GM18858 (cell line): Measurements from ENCODE around the gene SLC31A2.
"Not testable (repeated sequence)": the region's sequence is repeated elsewhere in the genome, so short reads cannot be mapped to it uniquely, and the experiment has no call there.

ENCODE experiments used
- ATAC-seq: cut with Tn5 transposase; IDR thresholded peaks from one replicate; pipeline ENCODE4 v1.9.1; 2021; ENCODE audit not compliant: unreplicated experiment

SLC31A2 gene

DNA sequence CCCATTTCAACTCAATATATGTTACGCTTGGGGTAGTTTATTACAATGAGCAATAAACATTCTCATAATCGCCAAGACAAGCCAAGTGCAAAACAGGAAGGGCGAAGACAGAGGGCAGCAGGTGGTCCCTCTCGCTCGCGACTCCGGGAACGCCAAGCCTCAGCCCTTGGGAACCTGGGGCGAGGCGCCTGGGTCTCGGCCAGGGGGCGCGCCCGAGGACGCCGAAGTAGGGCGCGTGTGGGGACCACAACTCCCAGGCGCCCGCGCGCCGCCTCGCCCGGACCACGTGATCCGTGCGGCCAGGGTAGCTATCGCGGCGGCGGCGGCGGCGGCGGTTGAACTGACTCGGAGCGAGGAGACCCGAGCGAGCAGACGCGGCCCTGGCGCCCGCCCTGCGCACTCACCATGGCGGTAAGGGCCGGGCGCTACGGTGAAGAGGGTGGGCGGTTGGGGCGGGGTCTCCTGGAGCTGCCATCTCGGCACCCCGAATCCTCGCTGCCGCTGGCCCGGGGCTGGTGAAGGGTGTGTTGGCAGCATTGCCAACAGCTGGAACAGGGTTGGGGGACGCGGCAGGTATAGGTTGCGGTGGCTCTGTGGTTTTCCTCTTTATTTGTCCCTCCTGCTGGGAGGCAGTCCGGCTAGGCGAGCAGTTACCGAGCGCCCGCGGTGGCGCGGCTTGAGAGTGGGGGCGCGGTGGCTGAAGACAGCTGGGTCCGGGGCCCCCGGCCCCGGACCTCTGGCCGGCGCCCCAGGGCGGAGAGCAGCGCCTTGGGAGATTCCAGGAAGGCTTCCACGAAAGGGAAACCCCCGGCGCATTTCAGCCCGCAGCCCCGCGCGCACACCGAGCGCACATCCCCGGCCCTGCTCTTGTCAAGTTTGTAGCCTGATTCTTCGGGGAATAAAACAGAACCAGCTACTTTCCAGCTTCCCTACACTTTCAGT is at the start of gene SLC31A2:
Gene SLC31A2, plus strand, starts transcription at position 338 of the 942 bp plus-strand sequence. Its CDS starts 68 bp downstream, at position 406.
- ATAC-seq: peak; percentile 88

DNA sequence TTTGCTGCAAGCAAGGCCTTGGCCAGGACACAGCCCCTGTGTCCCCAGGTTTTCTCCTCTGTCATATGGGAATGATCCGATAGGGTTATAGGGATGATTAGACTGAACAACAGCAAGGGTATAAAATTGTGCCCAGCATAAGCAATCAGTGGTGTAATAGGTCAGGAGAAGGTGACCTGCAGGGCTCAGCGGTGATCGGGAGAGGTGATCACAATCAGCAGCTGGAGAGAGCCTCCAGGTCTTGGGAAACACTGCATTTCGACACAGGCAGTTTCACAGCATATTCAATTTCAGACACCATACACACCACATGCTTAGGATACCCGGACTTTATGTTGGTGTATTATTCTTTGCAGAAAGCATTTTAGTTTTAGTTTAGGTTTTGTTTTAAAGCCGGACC is 45.5 kb upstream of the SLC31A2 start:
- ATAC-seq: not testable (repeated sequence)

DNA sequence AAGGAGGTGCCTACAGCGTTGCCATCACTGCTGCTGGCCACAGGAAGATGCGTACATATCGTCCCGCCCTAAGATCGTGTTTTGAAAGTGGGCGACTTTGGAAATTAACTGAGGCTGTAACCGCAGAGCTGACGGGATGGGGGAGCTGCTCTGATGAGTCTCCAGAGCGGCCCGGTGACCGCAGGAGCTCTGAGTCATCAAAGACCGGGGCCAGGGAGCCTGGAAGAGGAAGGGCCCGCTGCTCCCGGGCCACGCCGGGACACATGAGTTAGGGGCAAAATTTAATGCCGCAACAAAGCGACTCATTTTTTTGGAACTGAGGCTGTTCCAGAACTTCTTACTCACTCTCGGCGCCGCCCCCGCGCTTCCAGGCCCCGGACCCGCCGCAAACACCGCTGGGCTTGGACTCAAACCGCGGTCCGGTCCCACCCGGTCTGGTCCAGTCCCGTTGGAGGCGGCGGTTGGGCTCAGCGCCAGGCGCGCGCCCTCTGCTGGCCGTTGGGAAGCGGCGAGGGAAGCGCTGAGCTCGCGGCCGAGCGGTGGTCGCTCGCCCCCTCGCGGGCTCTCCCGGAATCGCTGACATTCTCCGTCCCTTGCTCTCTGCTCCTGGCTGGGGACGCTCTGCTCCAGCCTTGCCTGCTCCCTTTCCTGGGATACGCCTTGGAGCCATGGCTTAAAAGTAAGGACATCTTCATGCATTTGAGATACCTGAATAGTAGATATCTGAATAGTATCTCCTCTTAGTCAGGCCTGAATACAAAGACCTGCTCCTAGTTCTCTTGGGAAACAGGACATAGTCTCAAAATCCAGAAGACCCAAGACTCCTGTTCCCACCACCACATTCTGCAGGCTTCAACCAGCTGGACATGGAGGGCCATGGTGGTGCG is 39.5 kb upstream of the SLC31A2 start:
- ATAC-seq: peak; percentile 63

DNA sequence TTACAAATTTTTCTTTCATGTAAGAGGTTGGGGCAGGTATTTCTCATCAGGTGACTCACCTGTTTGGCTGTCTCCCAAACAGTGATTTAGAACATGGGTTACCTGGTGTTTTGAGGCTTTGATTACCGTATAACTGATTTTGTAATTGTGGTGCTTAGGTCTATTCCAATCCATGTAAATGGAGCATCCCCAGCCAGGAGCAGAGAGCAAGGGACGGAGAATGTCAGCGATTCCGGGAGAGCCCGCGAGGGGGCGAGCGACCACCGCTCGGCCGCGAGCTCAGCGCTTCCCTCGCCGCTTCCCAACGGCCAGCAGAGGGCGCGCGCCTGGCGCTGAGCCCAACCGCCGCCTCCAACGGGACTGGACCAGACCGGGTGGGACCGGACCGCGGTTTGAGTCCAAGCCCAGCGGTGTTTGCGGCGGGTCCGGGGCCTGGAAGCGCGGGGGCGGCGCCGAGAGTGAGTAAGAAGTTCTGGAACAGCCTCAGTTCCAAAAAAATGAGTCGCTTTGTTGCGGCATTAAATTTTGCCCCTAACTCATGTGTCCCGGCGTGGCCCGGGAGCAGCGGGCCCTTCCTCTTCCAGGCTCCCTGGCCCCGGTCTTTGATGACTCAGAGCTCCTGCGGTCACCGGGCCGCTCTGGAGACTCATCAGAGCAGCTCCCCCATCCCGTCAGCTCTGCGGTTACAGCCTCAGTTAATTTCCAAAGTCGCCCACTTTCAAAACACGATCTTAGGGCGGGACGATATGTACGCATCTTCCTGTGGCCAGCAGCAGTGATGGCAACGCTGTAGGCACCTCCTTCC is 37.9 kb upstream of the SLC31A2 start:
- ATAC-seq: peak; percentile 51

DNA sequence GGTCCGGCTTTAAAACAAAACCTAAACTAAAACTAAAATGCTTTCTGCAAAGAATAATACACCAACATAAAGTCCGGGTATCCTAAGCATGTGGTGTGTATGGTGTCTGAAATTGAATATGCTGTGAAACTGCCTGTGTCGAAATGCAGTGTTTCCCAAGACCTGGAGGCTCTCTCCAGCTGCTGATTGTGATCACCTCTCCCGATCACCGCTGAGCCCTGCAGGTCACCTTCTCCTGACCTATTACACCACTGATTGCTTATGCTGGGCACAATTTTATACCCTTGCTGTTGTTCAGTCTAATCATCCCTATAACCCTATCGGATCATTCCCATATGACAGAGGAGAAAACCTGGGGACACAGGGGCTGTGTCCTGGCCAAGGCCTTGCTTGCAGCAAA is 32.0 kb upstream of the SLC31A2 start:
- ATAC-seq: not testable (repeated sequence)

DNA sequence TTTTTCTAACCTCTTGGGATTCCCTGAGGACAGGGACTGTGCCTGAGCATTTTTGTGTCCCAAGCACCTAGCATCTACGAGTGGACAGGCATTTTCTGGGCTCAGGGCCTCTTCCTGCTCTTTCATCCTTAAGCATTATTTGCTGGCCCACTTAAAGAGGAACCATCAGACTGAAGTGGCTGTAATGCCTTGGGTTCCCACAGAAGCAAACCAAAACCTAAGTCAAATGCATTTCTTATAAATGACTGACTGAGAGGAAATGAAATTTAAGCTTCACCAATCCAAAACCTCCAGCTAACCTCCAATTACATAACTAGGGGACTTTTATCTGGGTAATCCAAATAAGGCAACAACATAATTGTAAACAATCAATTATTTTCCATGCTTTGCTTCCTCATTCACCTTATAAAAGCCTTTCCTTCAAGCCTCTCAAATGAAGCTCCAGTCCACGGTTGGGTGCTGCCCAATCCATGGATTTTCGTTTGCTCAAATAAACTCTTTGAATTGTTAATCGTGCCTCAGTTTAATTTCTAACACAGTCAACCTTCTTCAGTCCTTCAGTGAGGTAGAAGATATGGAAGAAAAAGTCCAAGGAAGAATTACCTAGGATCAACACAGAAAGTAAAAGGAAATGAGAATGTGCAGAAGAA is 25.3 kb upstream of the SLC31A2 start:
- no peak for ATAC-seq

DNA sequence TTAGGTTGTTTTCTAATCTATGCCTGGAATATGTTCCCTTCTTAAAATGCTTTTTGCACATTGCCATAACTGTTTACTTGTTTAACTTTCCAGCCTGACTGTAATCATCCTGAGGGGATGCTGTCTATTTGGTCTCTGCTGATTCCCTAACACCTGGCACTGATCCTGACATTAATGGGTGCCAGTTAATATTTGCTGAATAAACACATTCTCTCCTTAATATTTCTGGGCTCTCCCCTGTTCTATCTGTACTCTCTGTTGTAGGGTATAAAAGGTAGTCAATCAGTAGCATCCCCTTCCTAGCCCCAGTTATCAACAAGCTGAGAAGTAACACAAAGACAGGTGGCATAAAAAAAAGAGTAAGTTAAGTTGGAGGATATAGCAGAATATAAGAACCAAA is 21.3 kb upstream of the SLC31A2 start:
- ATAC-seq: no peak

- ATAC-seq: no peak
Measured at GRCh38 chr9:113129884-113130283, 20.9 kb upstream of the SLC31A2 start.

DNA sequence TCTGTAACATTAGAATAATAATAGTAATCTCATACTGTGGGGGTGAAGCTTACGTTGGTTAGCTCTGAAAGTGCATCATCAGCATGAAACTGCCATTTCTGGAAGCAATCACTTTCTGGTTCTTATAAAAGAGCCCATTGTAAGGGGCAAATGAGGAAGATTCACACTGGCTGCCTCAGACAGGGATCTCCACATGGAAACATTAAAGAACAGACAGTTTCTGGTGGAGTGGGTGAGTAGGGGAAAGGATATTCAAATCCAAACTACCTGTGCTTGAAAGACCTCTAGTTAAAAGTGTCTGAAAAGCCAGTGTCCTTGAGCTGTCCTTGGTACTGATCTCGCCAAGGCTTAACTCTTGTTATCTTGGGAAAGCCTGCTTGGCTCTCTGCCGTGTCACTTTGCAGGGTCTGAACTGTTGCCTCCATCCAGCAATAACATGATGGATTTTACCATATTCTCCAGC is 19.1 kb upstream of the SLC31A2 start:
- no peak for ATAC-seq

GRCh38 chr9:113137196-113138168 is 13.3 kb upstream of the SLC31A2 start:
- ATAC-seq: no peak

- ATAC-seq: no peak
Measured at GRCh38 chr9:113138760-113139159, 12.0 kb upstream of the SLC31A2 start.

DNA sequence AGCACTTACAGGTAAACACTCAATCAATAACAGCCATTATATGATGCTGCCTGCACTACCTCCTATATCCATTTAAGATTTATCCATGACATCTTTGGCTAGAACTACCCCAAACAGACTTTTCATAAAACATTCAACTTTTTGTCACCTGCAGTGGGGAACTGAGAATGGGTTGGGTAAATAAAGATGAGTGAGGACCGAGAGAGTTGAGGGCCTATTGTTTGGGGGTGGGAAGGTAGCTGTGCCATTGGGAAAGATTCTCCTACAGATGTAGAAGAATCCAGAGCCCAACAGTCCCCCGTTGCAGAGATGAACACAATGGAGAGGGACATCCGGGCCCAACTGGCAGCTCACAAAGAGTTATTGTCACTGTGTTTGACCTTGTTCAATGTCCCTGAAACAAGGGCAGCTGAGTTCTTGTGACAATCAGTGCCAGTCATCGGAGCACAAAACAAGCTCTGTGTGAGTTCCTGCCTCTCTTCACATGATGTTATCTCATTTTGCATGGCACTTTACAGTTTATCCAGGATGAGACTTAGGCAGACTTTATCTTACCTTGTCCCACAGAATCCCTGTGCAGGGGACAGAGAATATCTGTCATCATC is 11.5 kb upstream of the SLC31A2 start:
- no peak for ATAC-seq

- no peak for ATAC-seq
Measured at GRCh38 chr9:113139953-113140352, 10.9 kb upstream of the SLC31A2 start.

GRCh38 chr9:113140896-113141295 is 9.9 kb upstream of the SLC31A2 start:
- not testable (repeated sequence) for ATAC-seq

GRCh38 chr9:113143432-113144227 is 7.2 kb upstream of the SLC31A2 start:
- ATAC-seq: no peak

- no peak for ATAC-seq
Measured at GRCh38 chr9:113148372-113148705, 2.5 kb upstream of the SLC31A2 start.

GRCh38 chr9:113148781-113149510 is 1.9 kb upstream of the SLC31A2 start:
- no peak for ATAC-seq
